GM12872 (cell line): ENCODE data around the gene NDC1.

Experiments
- TF ChIP-seq, protein P1 (sequence below): IDR thresholded peaks from 3 replicates; pipeline ENCODE4 v1.5.1; 2011; ENCODE audit warnings: low read depth, mild to moderate bottlenecking, low read length, moderate library complexity; ENCODE audit not compliant: insufficient read depth

Gene NDC1

DNA sequence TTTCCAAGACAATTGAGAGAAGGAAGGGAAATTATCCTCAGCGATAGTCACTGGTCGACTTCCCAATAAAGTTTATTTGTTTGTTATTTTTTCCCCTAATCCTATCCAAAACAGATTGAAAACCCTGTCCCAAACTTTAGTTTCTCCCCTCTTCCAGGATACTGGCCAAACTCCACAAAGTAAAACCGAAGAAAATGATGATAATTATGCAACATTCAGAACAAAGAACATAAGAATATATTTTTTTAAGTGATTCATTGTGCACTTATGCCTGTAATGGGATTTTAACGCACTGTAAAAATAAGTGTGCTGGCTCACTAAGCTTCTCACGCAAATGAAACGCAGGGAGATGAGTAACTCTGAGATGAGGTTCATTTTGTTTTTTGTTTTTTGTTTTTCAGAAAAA lies 105.2 kb downstream of the NDC1 start:
- TF ChIP-seq, protein P1, sequence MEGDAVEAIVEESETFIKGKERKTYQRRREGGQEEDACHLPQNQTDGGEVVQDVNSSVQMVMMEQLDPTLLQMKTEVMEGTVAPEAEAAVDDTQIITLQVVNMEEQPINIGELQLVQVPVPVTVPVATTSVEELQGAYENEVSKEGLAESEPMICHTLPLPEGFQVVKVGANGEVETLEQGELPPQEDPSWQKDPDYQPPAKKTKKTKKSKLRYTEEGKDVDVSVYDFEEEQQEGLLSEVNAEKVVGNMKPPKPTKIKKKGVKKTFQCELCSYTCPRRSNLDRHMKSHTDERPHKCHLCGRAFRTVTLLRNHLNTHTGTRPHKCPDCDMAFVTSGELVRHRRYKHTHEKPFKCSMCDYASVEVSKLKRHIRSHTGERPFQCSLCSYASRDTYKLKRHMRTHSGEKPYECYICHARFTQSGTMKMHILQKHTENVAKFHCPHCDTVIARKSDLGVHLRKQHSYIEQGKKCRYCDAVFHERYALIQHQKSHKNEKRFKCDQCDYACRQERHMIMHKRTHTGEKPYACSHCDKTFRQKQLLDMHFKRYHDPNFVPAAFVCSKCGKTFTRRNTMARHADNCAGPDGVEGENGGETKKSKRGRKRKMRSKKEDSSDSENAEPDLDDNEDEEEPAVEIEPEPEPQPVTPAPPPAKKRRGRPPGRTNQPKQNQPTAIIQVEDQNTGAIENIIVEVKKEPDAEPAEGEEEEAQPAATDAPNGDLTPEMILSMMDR = no peak

GRCh38 chr1:53732409-53732808 lies 105.7 kb downstream of the NDC1 start:
- TF ChIP-seq, protein P1 = no peak

GRCh38 chr1:53731779-53732305 lies 106.3 kb downstream of the NDC1 start:
- TF ChIP-seq, protein P1 = no peak

DNA sequence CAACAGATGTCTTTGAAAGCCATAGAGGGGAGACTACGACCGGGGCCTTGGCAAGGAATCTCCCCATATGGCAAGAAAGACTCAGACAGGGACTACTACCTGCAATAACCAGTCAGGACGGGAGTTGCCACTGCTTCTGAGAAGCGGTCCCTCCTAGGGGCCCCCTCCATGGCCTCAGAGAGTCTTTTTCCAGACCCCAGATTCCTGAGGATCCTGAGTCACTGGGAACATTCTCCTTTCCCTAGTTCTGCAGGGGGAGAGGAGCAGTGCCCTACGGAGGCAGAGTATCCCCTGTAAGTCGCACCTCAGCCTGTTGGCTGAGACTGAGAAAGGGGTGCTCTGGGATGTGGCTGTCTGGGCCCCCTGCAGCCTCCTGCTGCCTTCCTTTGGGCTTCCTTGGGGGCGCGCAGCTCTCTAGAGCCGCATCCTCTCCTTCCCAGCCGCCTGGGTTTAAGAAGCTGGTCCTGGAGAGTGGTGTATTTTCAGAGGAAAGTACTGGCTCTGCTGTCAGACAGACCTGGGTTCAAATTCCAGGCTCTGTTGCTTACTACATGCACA lies 107.0 kb downstream of the NDC1 start:
- TF ChIP-seq, protein P1 = no peak

DNA sequence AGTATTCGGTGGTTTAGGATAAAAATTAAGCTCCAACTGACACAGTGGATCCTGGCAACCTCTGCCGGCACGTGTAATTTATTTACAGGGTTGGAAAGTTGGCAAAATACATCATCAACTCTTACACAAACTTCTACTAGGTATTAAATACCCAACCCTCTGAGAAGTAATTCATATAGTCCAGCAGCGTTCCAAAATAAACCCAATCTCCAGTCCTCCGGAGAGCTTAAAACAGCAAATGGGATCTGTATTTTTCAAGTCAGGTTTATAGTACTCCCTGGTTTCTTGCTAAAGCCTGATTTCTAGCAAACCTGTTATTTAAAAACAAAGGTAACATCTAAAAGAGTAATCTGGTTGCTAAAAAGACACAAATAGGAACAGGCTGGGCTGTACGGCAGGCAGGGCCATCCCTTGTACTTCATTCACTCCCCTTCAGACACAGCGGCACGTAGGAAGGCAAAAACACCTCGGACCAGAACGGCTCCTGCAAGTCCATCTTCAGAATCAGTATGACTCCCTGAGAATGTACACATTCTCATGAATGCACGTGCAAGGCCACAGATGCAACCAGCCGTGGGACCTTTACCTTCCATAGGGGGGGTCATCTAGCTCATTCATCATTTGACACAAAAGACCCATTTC lies 107.8 kb downstream of the NDC1 start:
- TF ChIP-seq, protein P1 = no peak

DNA sequence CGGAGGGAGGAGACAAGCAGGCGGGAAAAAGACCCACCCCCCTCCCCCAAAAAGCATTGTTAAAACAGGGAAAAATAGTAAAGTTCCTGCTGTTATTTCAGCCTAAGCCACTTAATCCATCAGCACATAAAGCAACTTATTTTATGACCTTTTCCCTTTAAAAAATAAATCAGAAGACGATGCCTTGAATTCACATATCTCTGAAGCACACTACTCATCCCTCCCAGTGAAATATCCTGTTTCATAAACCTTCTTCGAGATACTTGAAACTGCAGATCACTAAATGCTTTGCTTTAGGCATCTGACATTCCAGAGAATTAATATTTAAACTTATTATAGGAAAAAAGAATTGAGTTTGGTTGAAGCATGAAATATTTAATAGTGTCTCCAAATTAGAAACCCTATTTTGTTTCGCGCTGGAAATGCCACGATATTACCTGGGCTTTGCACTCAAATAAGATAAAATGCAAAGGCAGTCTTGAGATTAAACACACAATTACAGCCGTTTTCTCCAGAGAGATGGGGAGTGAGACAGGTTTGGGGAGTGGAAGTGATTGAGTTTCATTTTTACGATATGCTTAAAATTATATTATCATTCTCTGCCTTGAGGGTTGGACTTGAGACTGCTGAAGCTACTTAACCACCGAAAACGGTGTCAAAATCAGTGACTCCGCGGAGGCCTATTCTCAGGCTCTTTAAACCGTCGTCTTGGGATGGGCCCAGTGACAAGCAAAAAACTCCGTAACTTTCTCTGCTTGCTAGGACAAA lies 108.5 kb downstream of the NDC1 start:
- TF ChIP-seq, protein P1 = no peak

GRCh38 chr1:53728702-53729455 lies 109.2 kb downstream of the NDC1 start:
- TF ChIP-seq, protein P1 = no peak
